Activated CD4-positive, alpha-beta T cell treated with anti-CD3 and anti-CD28 coated beads for 48 hours (primary cell): ENCODE measurements around the gene ANKRD36C.
"Not testable (repeated sequence)": the region's sequence is repeated elsewhere in the genome, so short reads cannot be mapped to it uniquely, and the experiment has no call there.

ENCODE experiments used
- DNase-seq: peaks from one replicate; pipeline ENCODE4 v3.0.0-alpha.2; 2020

ANKRD36C gene

DNA sequence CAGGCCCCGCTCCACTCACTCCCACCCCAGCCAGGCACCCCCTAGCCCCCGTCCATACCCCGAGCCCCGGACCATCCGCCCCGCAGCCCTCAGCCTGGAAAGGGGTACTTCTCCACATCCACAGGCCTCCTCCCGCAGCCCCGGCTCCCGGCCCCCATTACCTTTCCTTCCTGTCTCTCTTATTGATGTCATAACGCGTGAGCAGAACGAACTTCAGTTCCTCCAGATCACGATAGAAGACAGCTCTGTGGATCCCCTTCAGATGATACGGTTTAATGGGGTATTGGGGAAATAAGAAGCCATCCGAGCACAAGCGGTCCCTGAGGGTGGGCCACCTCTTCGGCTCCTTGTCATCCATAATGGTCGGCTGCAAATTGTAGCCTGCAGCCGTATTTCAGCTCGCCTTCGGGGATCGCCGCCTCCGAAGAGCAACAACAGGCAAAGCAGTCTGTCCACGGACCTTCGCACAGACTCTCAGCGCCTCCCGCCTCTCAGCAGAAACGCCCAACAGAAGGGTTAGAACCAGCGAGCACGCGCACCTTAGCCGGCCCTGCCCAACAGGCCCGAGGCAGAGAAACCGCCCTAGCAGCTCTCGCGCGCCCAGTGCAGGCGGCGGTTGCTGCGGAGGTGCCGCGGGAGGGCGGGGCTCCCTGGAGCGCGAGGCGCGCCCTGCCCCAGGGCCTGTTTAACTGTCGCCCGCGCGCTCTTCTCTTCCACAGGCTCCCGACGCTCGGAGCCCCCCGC, at the start of gene ANKRD36C:
TSS of gene ANKRD36C (minus strand) at position 474 of the 744 bp plus-strand sequence. CDS start at position 358, 116 bp downstream.
- DNase-seq = peak; percentile 41

DNA sequence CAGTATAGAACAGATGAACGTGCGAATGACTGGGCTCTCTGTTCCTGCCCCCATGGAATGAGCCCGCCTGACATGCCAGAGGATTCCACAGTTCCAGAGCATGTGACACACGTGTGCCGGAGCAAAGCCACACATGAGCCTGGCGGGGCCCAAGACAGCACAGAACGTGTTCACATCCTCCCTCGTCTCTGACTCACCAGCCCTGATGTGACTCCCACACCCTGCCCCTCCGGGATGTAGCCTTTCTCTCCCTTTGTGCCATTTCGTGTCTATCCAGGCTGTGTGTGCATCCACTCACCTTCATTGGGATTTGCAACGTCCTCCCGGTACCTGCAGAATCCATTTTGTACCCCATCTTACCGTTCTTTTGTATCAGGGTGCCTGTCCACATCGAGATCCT, 43.9 kb upstream of the ANKRD36C start:
- DNase-seq = not testable (repeated sequence)

DNA sequence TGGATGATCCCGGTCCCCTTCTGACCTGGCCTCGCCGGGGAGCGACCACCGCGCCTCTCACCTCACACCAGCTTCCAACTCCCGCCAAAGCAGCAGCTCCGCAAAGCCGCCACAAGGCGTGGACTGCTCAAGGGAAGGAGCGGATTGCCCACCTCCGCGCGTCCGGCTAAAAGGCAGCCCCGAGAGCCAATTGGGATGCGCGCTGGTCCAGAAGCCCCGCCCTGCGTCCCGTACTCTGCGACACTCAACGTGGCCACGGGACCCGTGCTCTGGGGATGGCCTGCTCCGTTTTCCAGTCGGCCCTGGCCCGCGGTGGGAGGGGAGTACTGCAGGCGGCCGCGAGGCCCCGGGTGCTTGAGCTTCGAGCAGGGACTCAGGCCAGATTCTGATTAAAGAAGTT, 43.2 kb upstream of the ANKRD36C start, which contains the start of gene GPAT2:
TSS of gene GPAT2 (minus strand) at position 125 of the 400 bp plus-strand sequence. CDS start 2,557 bp downstream, outside the sequence.
- not testable (repeated sequence) for DNase-seq

DNA sequence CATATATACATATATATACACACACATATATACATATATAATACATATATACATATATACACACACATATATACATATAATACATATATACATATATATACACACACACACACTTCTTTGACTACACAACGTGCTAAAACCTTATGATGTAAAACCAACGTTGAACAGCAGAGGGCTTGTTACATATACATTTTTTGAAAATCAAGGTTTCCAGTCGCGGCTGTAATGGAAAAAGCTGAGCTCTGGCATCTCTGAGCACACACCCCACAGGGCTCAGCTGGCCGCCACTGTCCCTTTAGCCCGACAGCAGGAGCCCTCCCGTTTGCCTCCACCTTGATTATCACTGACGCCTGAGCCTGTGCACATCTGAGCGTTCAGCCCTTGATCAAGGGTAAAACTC, 42.4 kb upstream of the ANKRD36C start:
- not testable (repeated sequence) for DNase-seq

DNA sequence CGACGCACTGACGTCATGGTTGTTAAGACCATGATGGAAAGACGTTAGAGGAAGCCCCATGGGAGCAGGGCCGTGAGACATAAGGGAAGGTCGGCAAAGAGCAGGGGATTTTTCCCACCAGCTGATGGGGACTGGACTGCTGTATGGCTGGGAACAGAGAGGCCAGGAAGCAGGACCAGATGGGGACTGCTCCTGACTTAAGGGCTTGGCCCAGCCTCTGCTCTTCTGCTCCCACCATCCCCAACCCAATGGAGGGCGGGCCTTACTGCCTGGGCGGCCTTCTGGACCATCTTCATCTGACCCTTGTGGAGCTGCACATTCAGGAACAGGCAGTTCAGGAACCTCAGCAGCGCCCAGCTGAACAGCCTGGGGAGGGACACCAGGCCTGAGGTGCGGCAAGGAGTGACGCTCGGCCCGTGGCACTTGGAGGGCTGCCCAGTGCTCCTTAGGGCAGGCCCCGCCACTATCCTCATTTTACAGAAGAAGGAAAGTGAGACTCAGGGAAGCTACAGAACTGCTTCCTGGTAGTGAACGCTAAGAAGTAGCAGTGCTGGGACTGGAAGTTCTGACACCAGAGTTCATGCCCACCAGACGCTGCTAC, 36.2 kb upstream of the ANKRD36C start:
- DNase-seq = not testable (repeated sequence)

DNA sequence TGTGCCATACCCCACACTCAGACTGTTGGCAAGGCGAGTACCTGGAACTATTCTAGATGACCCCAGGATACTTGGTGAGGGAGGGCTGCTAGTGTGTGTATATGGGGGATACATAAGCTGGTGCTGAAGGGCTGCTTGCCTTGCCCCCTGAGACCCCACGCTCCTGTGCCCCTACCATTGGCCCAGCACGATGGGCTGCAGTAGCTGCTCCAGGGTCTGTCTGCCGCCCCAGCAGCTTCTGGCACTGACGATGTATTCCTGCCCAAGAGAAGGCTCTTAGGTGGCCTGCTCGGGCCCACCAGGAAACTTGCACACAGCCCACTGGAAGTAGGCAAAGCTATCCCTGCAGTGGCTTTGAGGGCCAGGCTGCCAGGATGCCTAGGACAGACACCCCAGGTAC, 34.1 kb upstream of the ANKRD36C start:
- DNase-seq = not testable (repeated sequence)

DNA sequence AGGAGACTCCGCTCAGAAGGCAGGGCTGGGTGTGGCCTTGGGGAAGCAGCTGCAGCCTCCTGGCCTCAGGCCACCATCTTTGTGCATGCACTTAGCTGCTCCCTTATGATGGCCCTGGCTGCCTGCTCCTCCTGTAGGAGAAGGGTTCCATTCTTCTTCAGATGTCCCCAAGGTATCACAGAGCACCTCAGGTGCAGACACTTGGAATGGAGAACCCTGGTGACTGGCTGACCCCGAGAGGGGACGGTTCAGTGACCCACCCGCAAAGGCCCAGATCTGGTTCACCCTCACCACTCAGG, 33.5 kb upstream of the ANKRD36C start:
- no peak for DNase-seq

DNA sequence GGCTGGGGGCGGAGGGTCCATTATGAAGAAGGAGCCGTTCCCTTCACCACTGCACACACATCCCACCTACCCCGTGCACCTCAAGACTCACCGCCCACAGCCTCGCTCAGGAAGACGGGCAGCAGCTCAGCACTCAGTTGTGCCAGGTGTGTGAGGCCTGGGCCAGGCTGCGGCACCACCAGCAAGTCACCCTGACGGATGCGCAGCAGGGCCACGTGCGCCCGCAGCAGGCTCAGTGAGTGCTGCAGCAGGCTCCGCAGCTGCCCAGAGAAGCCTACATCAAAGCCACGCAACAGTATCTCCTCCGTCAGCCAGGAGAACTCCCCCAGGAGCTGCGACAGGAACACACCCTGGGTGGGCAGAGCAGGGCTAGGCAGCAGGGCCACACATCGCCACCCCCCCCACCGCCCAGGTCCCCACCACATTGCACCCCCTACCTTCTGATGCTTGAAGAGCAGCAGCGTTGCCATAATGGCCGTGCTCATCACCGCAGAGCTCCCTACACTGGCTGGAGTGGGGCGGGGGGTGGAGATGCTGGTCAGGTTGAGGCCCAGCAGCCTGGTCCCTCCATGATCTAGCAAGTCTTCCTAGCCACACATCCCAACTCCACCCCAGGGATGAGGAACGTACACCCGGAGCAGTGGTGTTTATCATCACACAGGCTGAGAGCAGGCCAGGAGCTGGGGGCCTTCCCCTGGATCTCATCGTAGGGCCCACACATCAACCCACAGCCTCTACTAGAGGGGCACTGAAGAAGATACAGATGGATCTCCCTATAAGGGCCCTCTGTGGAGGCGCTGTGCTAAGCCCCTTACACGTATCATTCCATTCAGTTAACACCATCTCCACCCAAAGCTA, 32.9 kb upstream of the ANKRD36C start:
- no peak for DNase-seq

DNA sequence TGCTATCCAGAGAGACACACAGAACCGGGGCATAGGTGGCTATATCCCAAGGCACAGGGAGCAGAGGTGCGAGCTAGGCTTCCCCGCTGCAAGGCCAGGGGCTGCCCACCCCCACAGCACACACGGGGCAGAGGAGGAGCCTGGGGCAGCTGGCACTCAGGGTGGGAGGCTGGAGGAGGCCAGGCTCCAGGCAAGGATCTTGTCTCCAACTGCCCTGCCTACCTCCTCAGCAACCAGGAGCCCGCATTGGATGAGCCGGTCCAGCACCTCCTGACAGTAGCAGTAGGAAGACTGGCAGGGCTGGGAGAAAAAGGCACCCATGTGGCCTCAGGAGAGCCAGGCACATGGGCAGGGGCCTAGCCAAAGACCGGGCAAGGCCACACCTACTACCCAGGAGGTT, 32.1 kb upstream of the ANKRD36C start:
- DNase-seq = not testable (repeated sequence)

DNA sequence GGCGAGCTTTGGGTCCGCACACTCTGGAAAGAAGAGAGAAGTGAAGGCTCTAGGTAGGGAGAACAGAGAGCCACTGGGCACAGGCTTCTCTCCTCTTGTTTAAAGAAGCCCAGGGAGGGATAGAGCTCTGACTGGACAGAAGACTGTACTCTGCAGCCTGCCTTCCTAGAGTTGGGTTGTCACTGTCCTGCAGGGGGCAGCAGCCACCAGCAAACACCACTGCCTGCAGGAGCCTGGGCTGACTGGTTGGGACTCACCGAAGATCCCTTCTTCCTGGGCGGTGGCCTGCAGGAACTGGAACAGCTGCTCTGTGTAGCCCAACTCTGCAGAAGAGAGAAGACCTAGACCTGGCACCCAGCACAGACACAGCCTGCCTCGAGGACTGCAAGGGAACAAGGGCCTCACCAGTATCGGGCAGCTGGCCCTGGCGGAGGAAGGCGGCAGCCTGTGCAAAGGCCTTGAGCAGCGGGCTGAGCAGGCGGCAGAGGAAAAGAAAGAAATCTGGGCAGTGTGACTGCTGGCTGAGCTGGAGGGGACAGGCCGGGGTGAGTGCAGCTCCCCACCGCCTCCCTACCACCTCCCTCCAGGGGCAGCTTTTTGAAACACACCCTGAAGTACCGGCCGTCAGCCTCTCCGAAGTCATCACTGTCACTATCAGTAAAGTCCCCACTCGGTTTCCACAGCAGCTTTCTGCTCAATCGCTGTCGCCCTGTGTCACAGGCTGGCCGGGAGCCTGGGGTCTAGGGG, 31.2 kb upstream of the ANKRD36C start:
- peak; percentile 77 for DNase-seq

DNA sequence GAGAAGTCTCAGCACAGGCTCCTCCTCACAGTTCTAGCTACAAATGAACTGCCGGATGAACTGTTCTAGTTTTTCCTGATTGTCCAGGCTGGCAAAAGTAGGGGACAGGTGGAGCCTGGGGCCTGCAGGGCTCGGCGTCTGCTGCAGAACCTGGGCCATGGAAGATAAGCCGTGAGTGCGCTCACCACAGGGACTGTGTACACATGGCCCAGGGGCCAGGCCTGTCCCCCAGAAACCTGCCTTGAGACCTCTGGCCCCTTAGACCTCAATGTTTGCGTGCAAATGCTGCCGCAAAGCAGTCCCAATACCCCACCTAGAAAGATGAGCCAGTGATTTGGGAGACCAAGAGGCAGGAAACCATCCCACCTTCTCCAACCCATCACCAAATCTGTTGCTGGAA, 30.5 kb upstream of the ANKRD36C start:
- not testable (repeated sequence) for DNase-seq

DNA sequence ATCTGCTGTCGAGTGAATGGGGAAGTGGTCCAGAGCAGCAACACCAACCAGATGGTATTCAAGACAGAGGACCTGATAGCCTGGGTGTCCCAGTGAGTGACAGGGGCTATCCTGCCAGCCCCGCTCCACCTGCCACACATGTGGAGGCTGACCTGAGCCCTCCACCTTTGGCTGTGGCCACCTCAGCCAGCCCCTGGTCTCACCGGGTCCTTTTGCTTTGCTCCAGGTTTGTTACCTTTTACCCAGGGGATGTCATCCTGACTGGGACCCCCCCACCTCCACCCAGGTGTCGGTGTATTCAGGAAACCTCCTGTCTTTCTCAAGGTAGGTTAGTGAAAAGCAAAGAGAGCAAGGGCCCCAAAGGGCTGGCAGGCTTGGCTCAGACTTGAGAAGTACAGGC, 29.5 kb upstream of the ANKRD36C start:
- DNase-seq = not testable (repeated sequence)

DNA sequence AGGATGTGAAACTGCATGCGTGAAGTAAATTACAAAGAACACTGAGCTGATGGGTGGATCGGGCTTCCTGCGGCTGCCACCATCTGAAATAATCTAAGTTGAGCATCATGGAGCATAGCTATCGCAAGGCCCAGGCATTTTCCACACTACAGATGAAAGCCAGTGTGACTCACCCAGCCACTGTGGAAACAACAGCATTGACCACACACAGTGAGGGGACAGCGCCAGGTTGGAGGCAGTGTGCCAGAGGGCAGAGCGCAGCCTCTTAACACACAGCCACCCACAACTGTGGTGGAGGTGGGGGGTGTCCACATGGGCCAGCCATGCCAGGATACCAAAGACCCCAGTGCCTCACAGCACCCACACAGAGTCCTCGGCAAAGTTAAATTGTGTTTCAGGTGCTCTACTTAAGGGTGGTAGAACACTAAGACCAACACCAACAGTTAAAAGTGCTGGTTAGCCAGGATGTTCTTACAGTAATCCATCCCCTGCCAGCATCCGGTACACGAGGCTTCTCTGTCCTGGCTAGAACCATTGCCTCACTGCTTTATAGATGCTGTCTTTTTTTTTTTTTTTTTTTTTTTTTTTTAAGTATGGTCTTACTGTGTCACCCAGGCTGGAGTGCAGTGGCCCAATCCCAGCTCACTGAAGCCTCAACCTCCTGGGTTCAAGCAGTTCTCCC, 28.4 kb upstream of the ANKRD36C start:
- DNase-seq = not testable (repeated sequence)

DNA sequence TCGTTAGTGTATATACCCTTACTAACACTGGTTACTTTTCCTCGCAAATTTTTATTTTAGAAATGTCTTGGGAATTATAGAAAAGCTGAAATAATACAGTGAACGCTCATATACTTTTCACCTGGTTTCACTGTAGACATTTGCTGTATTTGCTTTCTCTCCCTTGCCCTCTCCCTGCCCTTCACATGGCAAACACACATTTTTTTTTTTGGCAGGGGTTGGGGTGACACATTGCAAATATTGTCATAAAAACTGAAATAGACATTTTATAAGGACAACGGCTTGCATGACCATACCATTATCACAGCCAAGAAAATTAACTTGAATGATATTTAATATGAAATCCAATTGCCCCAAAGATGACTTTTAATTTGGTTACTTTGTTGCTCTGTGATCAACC, 24.7 kb upstream of the ANKRD36C start:
- not testable (repeated sequence) for DNase-seq

DNA sequence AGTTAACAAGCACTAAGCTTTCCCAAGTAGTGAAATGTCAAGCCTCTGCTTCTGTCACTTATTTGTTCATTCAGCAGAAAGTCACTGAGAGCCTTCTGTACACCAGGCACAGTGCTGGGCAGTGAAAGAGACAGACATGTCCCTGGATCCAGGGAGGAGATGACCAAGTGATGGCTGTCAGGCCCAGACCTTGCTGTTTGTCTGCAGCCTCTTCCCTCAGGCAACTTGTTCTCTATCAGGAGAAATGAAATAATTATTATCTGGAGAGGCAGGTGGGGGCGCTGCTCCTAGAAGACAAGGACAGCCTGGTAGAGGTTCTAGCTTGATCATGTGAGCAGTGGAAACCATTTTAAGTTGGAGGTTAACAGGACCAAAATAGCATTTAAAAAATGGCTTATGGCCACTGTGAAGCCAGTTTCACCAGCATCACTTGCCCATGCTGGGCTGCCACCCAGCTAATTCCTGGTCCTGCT, 21.2 kb upstream of the ANKRD36C start:
- not testable (repeated sequence) for DNase-seq

DNA sequence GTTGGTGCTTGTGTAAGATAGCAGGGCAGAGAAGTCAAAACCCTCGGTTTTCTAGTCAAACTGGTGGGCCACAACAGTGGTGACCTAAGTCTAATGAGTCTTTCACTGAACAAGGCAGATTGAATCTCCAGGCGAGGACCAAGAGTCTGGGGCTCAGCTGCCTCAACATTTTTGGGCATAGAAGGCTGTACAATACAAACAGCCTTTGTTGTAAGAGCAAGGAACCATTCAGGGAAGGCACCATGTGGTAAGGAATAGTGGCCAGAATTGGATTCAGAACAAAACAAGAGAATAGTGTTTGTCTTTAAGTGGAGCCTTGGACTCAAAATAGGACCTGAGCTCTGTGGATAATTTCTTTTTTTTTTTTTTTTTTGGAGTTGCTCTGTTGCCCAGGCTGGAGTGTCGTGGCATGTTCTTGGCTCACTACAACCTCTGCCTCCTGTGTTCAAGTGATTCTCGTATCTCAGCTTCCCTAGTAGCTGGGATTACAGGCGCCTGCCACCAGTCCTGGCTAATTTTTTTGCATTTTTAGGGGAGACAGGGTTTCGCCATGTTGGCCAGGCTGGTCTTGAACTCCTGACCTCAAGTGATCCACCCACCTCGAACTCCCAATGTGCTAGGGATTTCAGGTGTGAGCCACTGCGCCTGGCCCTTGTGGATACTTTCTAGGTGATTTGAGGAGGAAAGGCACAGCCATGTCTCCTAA, 20.6 kb upstream of the ANKRD36C start:
- DNase-seq = not testable (repeated sequence)

DNA sequence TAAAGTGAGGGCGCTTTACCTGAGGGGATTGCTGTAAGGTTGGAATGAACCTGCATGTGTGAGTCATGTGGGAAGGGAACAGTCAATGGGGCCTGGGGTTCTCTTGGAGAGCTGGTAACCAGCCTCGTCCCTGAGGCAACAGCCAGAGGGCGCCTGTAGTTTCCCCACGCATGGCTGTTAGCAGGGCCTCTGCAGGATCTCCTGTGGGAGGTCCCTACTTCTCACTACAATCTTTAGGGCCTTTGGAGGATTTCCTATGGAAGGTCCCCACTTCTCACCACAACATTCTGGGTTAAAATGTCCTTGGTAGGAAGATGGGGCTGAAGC, 19.5 kb upstream of the ANKRD36C start:
- peak; percentile 38 for DNase-seq

DNA sequence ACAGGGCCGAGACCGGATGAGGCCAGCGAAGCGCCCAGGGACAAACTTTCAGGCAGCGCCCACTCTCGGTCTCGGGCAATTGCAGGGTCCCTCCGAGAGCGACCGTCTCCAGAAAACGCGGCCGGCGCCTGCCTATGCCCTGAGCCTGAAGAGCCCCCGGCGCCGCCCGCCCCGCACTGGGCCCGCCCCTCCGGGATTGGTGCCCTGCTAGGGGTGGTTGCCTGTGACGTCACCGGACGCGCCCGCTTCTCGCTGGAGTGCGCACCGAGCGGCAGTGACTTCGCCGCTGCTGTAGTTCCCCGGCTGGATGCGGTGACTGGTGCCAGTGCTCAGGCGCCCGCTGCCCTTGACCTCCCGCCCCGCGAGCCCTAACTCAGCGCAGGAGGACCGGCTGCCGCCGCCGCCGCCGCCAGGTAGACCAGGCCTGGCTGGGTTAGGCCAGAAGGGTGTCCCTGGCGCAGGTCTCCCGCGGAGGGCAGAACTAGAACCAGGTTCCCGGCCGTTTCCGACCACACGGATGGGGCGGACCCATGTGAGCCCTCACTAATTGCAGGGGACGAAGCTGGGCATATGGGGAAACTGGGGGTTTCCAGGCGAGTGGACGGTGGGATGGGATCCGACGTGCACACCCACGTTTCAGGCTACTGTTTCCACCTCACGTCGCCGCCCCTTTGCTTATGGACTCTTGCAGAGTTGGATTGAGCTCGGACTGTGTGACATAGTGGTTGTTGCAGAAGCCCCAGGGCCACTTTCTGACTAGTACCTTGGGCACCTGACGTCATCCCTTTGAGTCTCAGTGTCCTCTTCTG, 18.9 kb upstream of the ANKRD36C start:
- DNase-seq = peak; percentile 97

DNA sequence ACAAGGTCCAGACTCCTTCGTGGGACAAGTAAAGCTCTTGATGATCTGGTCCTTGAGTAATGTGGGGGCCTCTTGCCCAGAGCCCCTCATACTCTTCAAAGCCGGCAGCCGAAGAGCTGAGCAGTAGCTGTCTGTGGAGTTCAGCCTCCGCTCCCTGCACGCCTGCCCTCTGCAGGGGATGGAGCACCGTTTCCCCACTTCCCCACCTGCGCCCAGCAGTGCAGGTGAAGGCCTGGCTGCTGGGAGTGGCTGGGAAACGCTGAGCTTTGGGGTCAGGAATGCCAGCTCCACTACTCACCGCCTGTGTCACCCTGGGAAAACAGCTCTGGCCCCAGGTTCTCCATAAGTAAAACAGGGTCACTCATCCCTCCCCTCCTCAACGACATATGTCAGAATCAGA, 18.2 kb upstream of the ANKRD36C start:
- not testable (repeated sequence) for DNase-seq

DNA sequence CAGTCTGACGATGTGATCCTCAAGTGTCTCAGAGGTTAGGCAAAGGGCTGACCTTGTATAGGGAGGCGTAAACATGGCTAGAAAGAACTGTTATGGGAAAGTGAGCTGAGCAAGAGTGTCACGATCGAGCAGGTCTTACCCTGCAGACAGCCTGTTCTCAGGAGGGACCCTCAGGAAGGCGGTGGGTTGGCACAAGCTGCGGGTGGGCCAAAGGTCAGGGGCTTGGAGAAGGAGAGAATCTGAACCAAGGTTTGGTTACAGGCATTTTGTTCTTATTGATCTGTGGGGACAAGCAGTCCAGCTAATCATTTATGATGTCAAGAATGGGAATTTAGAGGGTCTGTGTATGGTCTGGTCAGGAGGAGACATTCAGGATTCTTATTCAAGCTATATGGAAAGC, 16.4 kb upstream of the ANKRD36C start:
- not testable (repeated sequence) for DNase-seq

DNA sequence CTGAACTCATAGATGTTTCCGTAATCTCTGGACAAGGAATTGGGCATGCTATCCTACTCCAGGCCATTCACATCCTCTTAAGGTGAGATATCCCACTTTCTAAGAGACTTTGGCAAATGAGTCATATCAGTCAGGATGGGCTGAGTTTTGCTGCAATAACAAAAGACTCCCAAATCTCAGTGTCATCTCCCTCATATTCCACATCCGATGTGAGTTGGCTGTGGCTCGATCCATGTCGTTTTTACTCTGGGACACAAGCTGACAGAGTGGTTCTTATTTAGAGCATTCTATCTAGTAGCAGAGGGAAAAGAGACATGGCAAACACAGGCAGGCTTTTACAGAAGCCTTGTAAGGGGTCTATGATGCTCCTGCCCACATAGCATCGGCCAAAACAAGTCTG, 14.6 kb upstream of the ANKRD36C start:
- not testable (repeated sequence) for DNase-seq
